Activated B cell treated with CpG ODN at 0.5 μM for 24 hours (primary cell): ENCODE results near the gene AUTS2. TPM values are rescaled to one million over a fixed set of nuclear protein-coding genes. Genes with fewer than 3 reads are reported as not detected.

Source experiments
- ATAC-seq: fragments of 200-7000 bp; cut with Tn5 transposase; one replicate; pipeline ENCODE4 v1.10.0; 2021; ENCODE audit warnings: low read depth, mild to moderate bottlenecking, moderate library complexity
- CTCF ChIA-PET: fragments of 350-600 bp; sonication (Branson Sonifier 250); formaldehyde crosslinking; loops from one replicate; lab custom pipeline; 2021; ENCODE audit warnings: antibody characterized with exemption; lab: Charles Lee
- POLR2A ChIA-PET: fragments of 350-600 bp; sonication (Branson Sonifier 250); formaldehyde crosslinking; loops from one replicate; lab custom pipeline; 2021; ENCODE audit warnings: antibody characterized with exemption; lab: Charles Lee
- DNase-seq: peaks from one replicate; pipeline ENCODE4 v3.0.0; 2022
- H3K27ac Mint-ChIP-seq: one replicate; pipeline ENCODE4 v1.8.0; 2020; ENCODE audit warnings: mixed read lengths
- H3K27me3 Mint-ChIP-seq: one replicate; pipeline ENCODE4 v1.8.0; 2021; ENCODE audit warnings: mixed read lengths
- H3K36me3 Mint-ChIP-seq: one replicate; pipeline ENCODE4 v1.8.0; 2021; ENCODE audit warnings: low read depth, mixed read lengths
- H3K4me1 Mint-ChIP-seq: one replicate; pipeline ENCODE4 v1.8.0; 2021; ENCODE audit warnings: mixed read lengths
- H3K4me3 Mint-ChIP-seq: one replicate; pipeline ENCODE4 v1.8.0; 2020; ENCODE audit warnings: mild to moderate bottlenecking, mixed read lengths
- H3K9me3 Mint-ChIP-seq: one replicate; pipeline ENCODE4 v1.8.0; 2020; ENCODE audit warnings: mixed read lengths
- CTCF ChIP-seq: fragments of 200-600 bp; IDR thresholded peaks from one replicate; pipeline ENCODE4 v1.8.0; 2022; ENCODE audit warnings: antibody characterized with exemption, mild to moderate bottlenecking
- intact Hi-C: fragments of 100-400 bp; cut with micrococcal nuclease; formaldehyde crosslinking; loops from one replicate; pipeline ENCODE4 v1.15.1; 2024
- total RNA-seq: library from RNA; stranded (reverse); gene quantifications from 2 replicates; pipeline ENCODE4 v1.2.3, GENCODE V29; 2022

Gene AUTS2
- total RNA-seq, 1 donor from 2014 or later = 15.9 TPM

- no peaks in the 10 kb centered on the region for H3K9me3 Mint-ChIP-seq
- intact Hi-C loops = no loop called here
- no peaks in the 10 kb centered on the region for H3K4me1 Mint-ChIP-seq
- no peaks in the 10 kb centered on the region for H3K36me3 Mint-ChIP-seq
- no peak overlapping the region for H3K27ac Mint-ChIP-seq
- CTCF ChIA-PET = no interaction called here
- no peak for ATAC-seq
- no peak overlapping the region for H3K4me3 Mint-ChIP-seq
- no peak for DNase-seq
- POLR2A ChIA-PET = no interaction called here
- no peak for TF ChIP-seq CTCF
- no peaks in the 10 kb centered on the region for H3K27me3 Mint-ChIP-seq
Measured at GRCh38 chr7:70500261-70500660, 902.0 kb downstream of the AUTS2 start.

GRCh38 chr7:70502117-70502863 lies 904.0 kb downstream of the AUTS2 start:
- no peaks in the 10 kb centered on the region for H3K4me1 Mint-ChIP-seq
- no peak for TF ChIP-seq CTCF
- no peak for ATAC-seq
- intact Hi-C loops = no loop called here
- H3K27ac Mint-ChIP-seq = no peak overlapping the region
- ChIA-PET CTCF (no interaction called here), POLR2A (no interaction called here)
- no peaks in the 10 kb centered on the region for H3K9me3 Mint-ChIP-seq
- H3K4me3 Mint-ChIP-seq = no peak overlapping the region
- DNase-seq = no peak
- no peaks in the 10 kb centered on the region for H3K27me3 Mint-ChIP-seq
- no peaks in the 10 kb centered on the region for H3K36me3 Mint-ChIP-seq

- ChIA-PET POLR2A (no interaction called here), CTCF (no interaction called here)
- no peak for TF ChIP-seq CTCF
- H3K4me1 Mint-ChIP-seq = no peaks in the 10 kb centered on the region
- intact Hi-C loops = no loop called here
- ATAC-seq (no peak), DNase-seq (no peak)
- no peaks in the 10 kb centered on the region for H3K36me3 Mint-ChIP-seq
- no peak overlapping the region for H3K4me3 Mint-ChIP-seq
- no peaks in the 10 kb centered on the region for H3K27me3 Mint-ChIP-seq
- no peak overlapping the region for H3K27ac Mint-ChIP-seq
- H3K9me3 Mint-ChIP-seq = no peaks in the 10 kb centered on the region
Measured at GRCh38 chr7:70504254-70504653, 906.0 kb downstream of the AUTS2 start.

DNA sequence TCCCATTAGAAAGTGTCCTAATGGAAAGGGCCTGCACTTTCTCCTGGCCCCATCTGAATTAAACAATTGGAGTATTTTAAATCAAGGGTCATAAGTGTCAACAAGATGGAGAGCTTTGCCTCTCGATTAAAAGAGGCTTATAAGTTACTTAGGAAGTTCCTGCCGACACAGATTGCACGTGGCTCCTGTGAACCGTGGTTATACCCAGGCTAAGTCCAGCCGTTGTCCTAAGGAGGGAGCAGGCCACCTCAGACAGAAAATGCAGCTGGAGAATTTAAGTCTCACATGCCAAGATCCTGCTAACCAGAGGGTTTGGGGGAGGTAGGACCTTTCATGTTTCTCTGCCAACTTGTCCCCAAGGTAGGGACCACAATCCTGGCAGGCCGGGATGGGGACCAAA lies 907.2 kb downstream of the AUTS2 start:
- Mint-ChIP-seq H3K36me3 (no peaks in the 10 kb centered on the region), H3K4me1 (no peaks in the 10 kb centered on the region), H3K27ac (no peak overlapping the region), H3K4me3 (no peak overlapping the region), H3K9me3 (no peaks in the 10 kb centered on the region), H3K27me3 (no peaks in the 10 kb centered on the region)
- DNase-seq (no peak), ATAC-seq (no peak)
- TF ChIP-seq CTCF = no peak
- POLR2A ChIA-PET = no interaction called here
- CTCF ChIA-PET = no interaction called here
- intact Hi-C loops = no loop called here

- Mint-ChIP-seq H3K36me3 (no peaks in the 10 kb centered on the region), H3K4me1 (no peaks in the 10 kb centered on the region), H3K4me3 (no peak overlapping the region), H3K9me3 (no peaks in the 10 kb centered on the region), H3K27ac (no peak overlapping the region), H3K27me3 (no peaks in the 10 kb centered on the region)
- ATAC-seq = no peak
- DNase-seq = no peak
- intact Hi-C loops = no loop called here
- CTCF ChIA-PET = no interaction called here
- POLR2A ChIA-PET = no interaction called here
- TF ChIP-seq CTCF = no peak
Measured at GRCh38 chr7:70505886-70506285, 907.6 kb downstream of the AUTS2 start.
